Suprapubic skin (tissue), 4 donors: ENCODE results near the gene RCOR2. TPM values are rescaled to one million over a fixed set of nuclear protein-coding genes. Genes with fewer than 3 reads are reported as not detected.

Source experiments
- DNase-seq, 2 donors: peaks; one replicate each; pipeline ENCODE4 v3.0.0-alpha.2; 2019; ENCODE audit warnings: low spot score in 2 of 2
- H3K27ac ChIP-seq: fragments of 200-600 bp; sonication (generic); one replicate; pipeline ENCODE4 v1.5.1; 2019
- H3K27me3 ChIP-seq: fragments of 200-600 bp; sonication (generic); one replicate; pipeline ENCODE4 v1.5.1; 2019
- H3K36me3 ChIP-seq: fragments of 200-600 bp; sonication (generic); one replicate; pipeline ENCODE4 v1.5.1; 2019
- H3K4me1 ChIP-seq: fragments of 200-600 bp; sonication (generic); one replicate; pipeline ENCODE4 v1.5.1; 2019
- H3K4me3 ChIP-seq: fragments of 200-600 bp; sonication (generic); one replicate; pipeline ENCODE4 v1.5.1; 2019; ENCODE audit warnings: mild to moderate bottlenecking
- H3K9me3 ChIP-seq: fragments of 200-600 bp; sonication (generic); one replicate; pipeline ENCODE4 v1.5.1; 2019
- EP300 ChIP-seq: sonication (generic); formaldehyde crosslinking; IDR thresholded peaks from one replicate; pipeline ENCODE4 v1.6.1; 2017; ENCODE audit warnings: antibody characterized with exemption
- POLR2A ChIP-seq, 2 donors: fragments of 450-650 bp; IDR thresholded peaks; one replicate each; pipeline ENCODE4 v1.6.1; 2017; ENCODE audit warnings: antibody characterized with exemption in 2 of 2, mild to moderate bottlenecking in 2 of 2, moderate library complexity in 2 of 2
- POLR2AphosphoS5 ChIP-seq, 3 donors: sonication (generic); formaldehyde crosslinking; IDR thresholded peaks; one replicate each; pipeline ENCODE4 v1.6.1; 2017; ENCODE audit warnings: antibody characterized with exemption in 3 of 3
- WGBS: methylation state at CpG from one replicate; pipeline ENCODE4 v1.1.5; 2018; 5-methylcytosine and 5-hydroxymethylcytosine counted together
- total RNA-seq, 4 donors: library from RNA; depleted of rRNA; stranded (reverse); fragments of >200 nt; gene quantifications; one replicate each; pipeline ENCODE4 v1.1.0, GENCODE V29; 2016
- TF ChIP-seq, protein P1 (sequence below), 2 donors: fragments of 200-600 bp in 1 of 2; fragments of 450-650 bp in 1 of 2; sonication (generic) in 1 of 2; IDR thresholded peaks; one replicate each; pipeline ENCODE4 v1.5.1; 2016 to 2019; ENCODE audit warnings: antibody characterized with exemption in 2 of 2, mild to moderate bottlenecking in 1 of 2, moderate library complexity in 1 of 2

The RCOR2 gene
- total RNA-seq, 4 donors from 2014 or later: 0.21 to 0.34 TPM; not detected in 2

DNA sequence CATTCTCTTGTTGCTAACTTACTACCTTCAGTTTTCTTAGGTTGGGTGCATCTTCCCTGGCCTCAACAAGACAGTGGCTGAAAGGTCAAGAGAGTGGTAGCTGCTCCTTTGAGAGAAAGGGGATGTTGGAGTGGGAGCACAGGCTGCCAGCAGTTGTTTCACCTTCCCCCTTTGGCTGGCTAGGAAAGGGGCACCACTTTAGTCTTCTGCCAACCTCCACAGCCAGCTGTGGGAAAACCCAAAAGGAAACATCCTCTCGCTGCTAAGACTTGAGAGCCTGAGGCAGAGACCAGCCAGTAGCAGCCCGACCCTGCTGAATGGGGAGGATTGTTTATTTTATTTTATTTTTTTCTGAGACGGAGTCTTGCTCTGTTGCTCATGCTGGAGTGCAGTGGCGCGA, 43.7 kb downstream of the RCOR2 start:
- no peaks in the 10 kb centered on the region for H3K9me3 ChIP-seq
- 63% methylated on average over 5 of the region's 5 CpGs for WGBS
- H3K27me3 ChIP-seq: no peaks in the 10 kb centered on the region
- H3K27ac ChIP-seq: peak overlapping the region; percentile 62
- H3K4me1 ChIP-seq: peaks cover 77% of the 10 kb centered on the region
- peaks cover 4% of the 10 kb centered on the region for H3K36me3 ChIP-seq
- no peak overlapping the region for H3K4me3 ChIP-seq
- no peak for TF ChIP-seq EP300
- TF ChIP-seq POLR2A (IDR thresholded peaks at IDR 0.05): no peak
- TF ChIP-seq POLR2AphosphoS5 (IDR thresholded peaks at IDR 0.05): no peak
- no peak for DNase-seq

DNA sequence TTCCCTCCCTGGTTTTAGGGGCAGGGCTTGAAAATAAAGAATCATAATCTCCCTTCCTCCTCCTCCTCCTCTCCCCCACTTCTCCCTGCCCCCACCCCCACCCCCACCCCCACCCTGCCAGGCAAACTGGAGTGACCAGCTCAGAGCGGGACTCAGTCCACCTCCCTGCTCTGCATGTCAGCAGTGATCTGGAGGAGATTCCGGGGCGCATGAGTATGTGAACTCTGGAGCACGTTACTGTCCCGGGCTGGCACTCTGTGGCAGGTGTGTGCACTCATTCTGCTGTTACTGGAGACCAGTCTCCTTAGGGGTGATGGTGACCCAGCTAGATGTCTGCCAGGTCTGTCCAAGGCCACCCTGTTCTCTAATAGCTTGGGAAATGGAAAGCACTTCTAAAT, 44.2 kb downstream of the RCOR2 start:
- no peak for DNase-seq
- WGBS: 20% methylated on average over 1 of the region's 5 CpGs

GRCh38 chr11:63871962-63872799, 44.8 kb downstream of the RCOR2 start:
- Histone ChIP-seq H3K36me3 (peaks cover 4% of the 10 kb centered on the region), H3K27me3 (no peaks in the 10 kb centered on the region), H3K4me1 (peaks cover 73% of the 10 kb centered on the region), H3K27ac (peak overlapping the region; percentile 62), H3K9me3 (no peaks in the 10 kb centered on the region), H3K4me3 (peak overlapping the region; percentile 3)
- peak; percentile 89 to 90 for DNase-seq
- TF ChIP-seq, protein P1, sequence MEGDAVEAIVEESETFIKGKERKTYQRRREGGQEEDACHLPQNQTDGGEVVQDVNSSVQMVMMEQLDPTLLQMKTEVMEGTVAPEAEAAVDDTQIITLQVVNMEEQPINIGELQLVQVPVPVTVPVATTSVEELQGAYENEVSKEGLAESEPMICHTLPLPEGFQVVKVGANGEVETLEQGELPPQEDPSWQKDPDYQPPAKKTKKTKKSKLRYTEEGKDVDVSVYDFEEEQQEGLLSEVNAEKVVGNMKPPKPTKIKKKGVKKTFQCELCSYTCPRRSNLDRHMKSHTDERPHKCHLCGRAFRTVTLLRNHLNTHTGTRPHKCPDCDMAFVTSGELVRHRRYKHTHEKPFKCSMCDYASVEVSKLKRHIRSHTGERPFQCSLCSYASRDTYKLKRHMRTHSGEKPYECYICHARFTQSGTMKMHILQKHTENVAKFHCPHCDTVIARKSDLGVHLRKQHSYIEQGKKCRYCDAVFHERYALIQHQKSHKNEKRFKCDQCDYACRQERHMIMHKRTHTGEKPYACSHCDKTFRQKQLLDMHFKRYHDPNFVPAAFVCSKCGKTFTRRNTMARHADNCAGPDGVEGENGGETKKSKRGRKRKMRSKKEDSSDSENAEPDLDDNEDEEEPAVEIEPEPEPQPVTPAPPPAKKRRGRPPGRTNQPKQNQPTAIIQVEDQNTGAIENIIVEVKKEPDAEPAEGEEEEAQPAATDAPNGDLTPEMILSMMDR (IDR thresholded peaks at IDR 0.05): peak; percentile 21 to 44
- TF ChIP-seq POLR2AphosphoS5 (IDR thresholded peaks at IDR 0.05) (peak in 2 of 3 donors; percentile 62 to 70), POLR2A (IDR thresholded peaks at IDR 0.05) (no peak)
- WGBS: 14% methylated on average over 11 of the region's 11 CpGs

More for the DNA sequence above, 44.2 kb downstream of the RCOR2 start:
- Histone ChIP-seq H3K9me3 (no peaks in the 10 kb centered on the region), H3K4me1 (peaks cover 79% of the 10 kb centered on the region), H3K27ac (peak overlapping the region; percentile 62), H3K36me3 (peaks cover 4% of the 10 kb centered on the region), H3K27me3 (no peaks in the 10 kb centered on the region), H3K4me3 (no peak overlapping the region)
- TF ChIP-seq, protein P1 (IDR thresholded peaks at IDR 0.05): no peak
- TF ChIP-seq POLR2AphosphoS5 (IDR thresholded peaks at IDR 0.05) (no peak), EP300 (no peak), POLR2A (IDR thresholded peaks at IDR 0.05) (no peak)

DNA sequence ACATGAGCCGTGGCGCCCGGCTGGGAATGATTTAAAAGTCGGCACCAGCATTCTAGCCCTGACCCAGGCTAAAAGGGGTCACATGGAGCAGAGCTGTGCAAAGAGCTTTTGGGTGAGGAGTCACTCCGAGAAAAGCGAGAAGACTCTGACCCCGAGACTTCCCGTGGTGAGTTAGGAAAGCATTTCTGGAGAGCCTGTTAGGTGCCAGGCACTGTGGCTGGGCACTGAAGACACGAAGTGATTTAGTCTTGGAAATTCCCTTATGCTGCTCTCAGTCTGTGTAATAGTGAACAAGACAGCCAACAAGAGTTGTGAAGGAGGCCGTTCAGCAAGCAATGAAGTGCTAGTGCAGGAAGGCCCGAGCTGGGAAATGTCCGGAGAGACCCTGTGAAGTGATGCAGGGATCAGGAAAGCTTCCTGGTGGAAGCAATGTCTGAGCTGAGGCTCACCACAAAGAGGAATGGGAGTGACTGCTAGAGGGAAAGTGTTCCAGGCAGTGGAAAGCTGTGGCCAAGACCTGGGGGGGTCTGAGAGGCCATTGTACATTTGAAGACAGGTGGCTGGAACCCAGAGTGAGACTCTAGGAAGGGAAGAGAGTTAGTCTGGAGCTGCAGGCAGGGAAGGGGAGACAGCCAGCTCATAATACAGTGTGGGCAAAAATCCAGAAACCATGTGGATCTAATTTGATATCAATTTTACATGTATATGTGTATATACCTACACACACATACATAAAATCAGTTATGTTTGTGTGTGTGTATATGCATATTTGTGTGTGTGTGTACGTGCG, 46.4 kb downstream of the RCOR2 start:
- Histone ChIP-seq H3K36me3 (no peaks in the 10 kb centered on the region), H3K9me3 (no peaks in the 10 kb centered on the region), H3K27me3 (no peaks in the 10 kb centered on the region), H3K4me3 (no peak overlapping the region), H3K27ac (peak overlapping the region; percentile 77), H3K4me1 (peaks cover 85% of the 10 kb centered on the region)
- no peak for DNase-seq
- TF ChIP-seq EP300: no peak
- TF ChIP-seq POLR2AphosphoS5 (IDR thresholded peaks at IDR 0.05): no peak
- TF ChIP-seq, protein P1 (IDR thresholded peaks at IDR 0.05): no peak
- TF ChIP-seq POLR2A (IDR thresholded peaks at IDR 0.05): no peak
- 39% methylated on average over 14 of the region's 14 CpGs for WGBS

- TF ChIP-seq EP300 (no peak), POLR2A (IDR thresholded peaks at IDR 0.05) (no peak), POLR2AphosphoS5 (IDR thresholded peaks at IDR 0.05) (no peak)
- TF ChIP-seq, protein P1 (IDR thresholded peaks at IDR 0.05): no peak
- DNase-seq: no peak
- Histone ChIP-seq H3K27ac (peak overlapping the region; percentile 77), H3K4me3 (no peak overlapping the region), H3K36me3 (no peaks in the 10 kb centered on the region), H3K4me1 (peaks cover 90% of the 10 kb centered on the region), H3K9me3 (no peaks in the 10 kb centered on the region), H3K27me3 (no peaks in the 10 kb centered on the region)
- WGBS: 49% methylated on average over 7 of the region's 8 CpGs
Measured at GRCh38 chr11:63869683-63870082, 47.3 kb downstream of the RCOR2 start.
